HEK293T (cell line): ENCODE results near the gene C10orf95.
"Not testable (repeated sequence)": the region's sequence is repeated elsewhere in the genome, so short reads cannot be mapped to it uniquely, and the experiment has no call there.

Experiments
- CTCF ChIA-PET: fragments of 350-600 bp; formaldehyde crosslinking; extraction: SDS; loops from one replicate; lab custom pipeline; 2021; ENCODE audit warnings: antibody characterized with exemption, inconsistent platforms; lab: Yijun Ruan, JAX
- POLR2A ChIA-PET: fragments of 350-600 bp; formaldehyde crosslinking; extraction: SDS; loops from one replicate; lab custom pipeline; 2020; ENCODE audit warnings: antibody characterized with exemption, inconsistent platforms; lab: Yijun Ruan, JAX
- DNase-seq: peaks from one replicate; pipeline ENCODE4 v3.0.0; 2012; ENCODE audit warnings: mixed read lengths; ENCODE audit errors: extremely low spot score
- ARNT ChIP-seq: fragments of 450-650 bp; IDR thresholded peaks from 2 replicates; pipeline ENCODE4 v1.6.1; 2017; ENCODE audit warnings: mild to moderate bottlenecking
- BHLHE40 ChIP-seq: fragments of 450-650 bp; IDR thresholded peaks from 2 replicates; pipeline ENCODE4 v1.6.1; 2016; ENCODE audit warnings: mild to moderate bottlenecking, moderate library complexity, borderline replicate concordance
- CTBP1 ChIP-seq: fragments of 450-650 bp; IDR thresholded peaks from 2 replicates; pipeline ENCODE4 v1.6.1; 2016; ENCODE audit warnings: borderline replicate concordance
- ELF4 ChIP-seq: fragments of 450-650 bp; IDR thresholded peaks from 2 replicates; pipeline ENCODE4 v1.6.1; 2017; ENCODE audit warnings: antibody characterized with exemption
- FOXA1 ChIP-seq: fragments of 450-650 bp; IDR thresholded peaks from 2 replicates; pipeline ENCODE4 v1.6.1; 2016; ENCODE audit warnings: mild to moderate bottlenecking
- FOXK2 ChIP-seq: fragments of 450-650 bp; IDR thresholded peaks from 2 replicates; pipeline ENCODE4 v1.6.1; 2016; ENCODE audit warnings: mild to moderate bottlenecking
- FOXM1 ChIP-seq: fragments of 450-650 bp; IDR thresholded peaks from 2 replicates; pipeline ENCODE4 v1.6.1; 2017; ENCODE audit warnings: mild to moderate bottlenecking, borderline replicate concordance
- HDGF ChIP-seq: fragments of 450-650 bp; IDR thresholded peaks from 2 replicates; pipeline ENCODE4 v1.6.1; 2017; ENCODE audit warnings: antibody characterized with exemption, borderline replicate concordance
- L3MBTL2 ChIP-seq: fragments of 450-650 bp; conservative IDR thresholded peaks from 2 replicates; pipeline ENCODE4 v1.6.1; 2016; ENCODE audit warnings: mild to moderate bottlenecking
- LEF1 ChIP-seq: fragments of 450-650 bp; IDR thresholded peaks from 2 replicates; pipeline ENCODE4 v1.6.1; 2017; ENCODE audit warnings: mild to moderate bottlenecking, borderline replicate concordance
- NFRKB ChIP-seq: fragments of 450-650 bp; IDR thresholded peaks from 2 replicates; pipeline ENCODE4 v1.6.1; 2016; ENCODE audit warnings: mild to moderate bottlenecking, moderate library complexity
- SP1 ChIP-seq: fragments of 450-650 bp; IDR thresholded peaks from 2 replicates; pipeline ENCODE4 v1.6.1; 2017
- SUZ12 ChIP-seq: fragments of 450-650 bp; IDR thresholded peaks from 2 replicates; pipeline ENCODE4 v1.6.1; 2016; ENCODE audit warnings: mild to moderate bottlenecking
- TARDBP ChIP-seq: fragments of 450-650 bp; IDR thresholded peaks from 2 replicates; pipeline ENCODE4 v1.6.1; 2016
- ZNF384 ChIP-seq: fragments of 450-650 bp; IDR thresholded peaks from 2 replicates; pipeline ENCODE4 v1.6.1; 2016
- TF ChIP-seq, protein P1 (sequence below): fragments of 450-650 bp; IDR thresholded peaks from 2 replicates; pipeline ENCODE4 v1.6.1; 2016

Gene C10orf95, protein sequence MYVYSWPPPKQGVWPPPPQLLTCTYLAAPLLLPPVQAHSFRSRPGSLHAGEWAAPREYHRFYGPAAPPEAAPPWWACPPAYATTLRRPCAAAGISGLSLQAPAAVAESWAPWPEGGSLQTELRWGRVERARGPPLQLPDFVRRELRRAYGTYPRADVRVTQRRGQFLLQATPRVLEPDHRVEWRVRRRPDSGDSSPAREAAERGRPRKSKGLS

DNA sequence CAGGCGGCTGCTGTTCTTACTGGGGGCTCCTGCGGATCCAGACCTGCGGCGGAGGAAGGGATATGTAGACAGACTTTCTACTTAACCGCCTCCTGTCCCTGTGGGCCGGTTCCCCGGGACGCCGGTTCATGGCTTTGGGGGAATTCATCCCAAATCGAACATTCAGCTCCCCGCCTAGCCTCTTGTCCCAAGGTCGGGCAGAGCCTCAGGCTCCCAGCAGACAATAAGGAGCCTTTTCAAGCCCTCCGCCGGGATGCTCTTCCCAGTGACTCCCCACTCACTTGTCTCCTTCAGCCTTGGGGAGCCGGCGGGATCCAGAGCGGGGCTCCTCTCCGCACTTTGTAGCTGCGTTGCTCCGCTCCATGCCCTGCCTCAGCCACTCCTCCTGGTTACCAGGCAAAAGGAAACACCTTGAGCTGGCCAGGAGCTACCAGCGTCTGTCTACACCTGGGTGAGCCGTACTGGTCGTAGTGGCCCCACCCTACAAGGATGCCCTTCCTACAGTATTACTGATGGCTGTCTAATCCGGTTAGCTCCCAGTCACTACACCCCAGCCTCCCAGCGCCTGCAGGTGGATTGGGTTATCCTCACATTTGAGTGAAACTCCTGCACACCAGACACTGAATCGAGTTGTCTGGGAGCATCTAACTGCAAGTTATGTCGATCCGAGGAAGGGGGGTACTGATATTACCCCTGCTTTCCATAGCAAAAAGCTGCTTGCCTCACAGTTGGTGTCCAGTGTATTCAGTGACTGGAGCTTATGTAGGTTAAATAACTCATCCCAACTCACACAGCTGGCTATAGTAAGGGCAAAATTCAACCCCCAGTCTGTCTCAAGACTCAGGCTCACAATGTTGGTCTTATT lies at the start of gene C10orf95:
TSS of gene C10orf95 (minus strand) at position 439 of the 865 bp plus-strand sequence. CDS start 450 bp downstream, outside the sequence.
- TF ChIP-seq CTBP1 (no peak), ARNT (no peak), LEF1 (no peak), TARDBP (no peak), SP1 (no peak), SUZ12 (no peak), NFRKB (no peak), BHLHE40 (no peak), ZNF384 (no peak), L3MBTL2 (no peak), FOXA1 (no peak), FOXM1 (no peak), ELF4 (no peak)
- TF ChIP-seq, protein P1, sequence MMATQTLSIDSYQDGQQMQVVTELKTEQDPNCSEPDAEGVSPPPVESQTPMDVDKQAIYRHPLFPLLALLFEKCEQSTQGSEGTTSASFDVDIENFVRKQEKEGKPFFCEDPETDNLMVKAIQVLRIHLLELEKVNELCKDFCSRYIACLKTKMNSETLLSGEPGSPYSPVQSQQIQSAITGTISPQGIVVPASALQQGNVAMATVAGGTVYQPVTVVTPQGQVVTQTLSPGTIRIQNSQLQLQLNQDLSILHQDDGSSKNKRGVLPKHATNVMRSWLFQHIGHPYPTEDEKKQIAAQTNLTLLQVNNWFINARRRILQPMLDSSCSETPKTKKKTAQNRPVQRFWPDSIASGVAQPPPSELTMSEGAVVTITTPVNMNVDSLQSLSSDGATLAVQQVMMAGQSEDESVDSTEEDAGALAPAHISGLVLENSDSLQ = no peak
- ChIA-PET POLR2A (interaction anchor here (0.9 to 6.6 kb wide), 14 partner anchors 10 to 63 kb away, joined by 3 to 101 read pairs (median 5); partner anchors contain the start of genes ACTR1A, CUEDC2 and FBXL15), CTCF (interaction anchor here (0.7 to 2.7 kb wide), 4 partner anchors 11 to 68 kb away, joined by 3 to 24 read pairs (median 5); no protein-coding TSS in a partner anchor)
- no peak for DNase-seq

DNA sequence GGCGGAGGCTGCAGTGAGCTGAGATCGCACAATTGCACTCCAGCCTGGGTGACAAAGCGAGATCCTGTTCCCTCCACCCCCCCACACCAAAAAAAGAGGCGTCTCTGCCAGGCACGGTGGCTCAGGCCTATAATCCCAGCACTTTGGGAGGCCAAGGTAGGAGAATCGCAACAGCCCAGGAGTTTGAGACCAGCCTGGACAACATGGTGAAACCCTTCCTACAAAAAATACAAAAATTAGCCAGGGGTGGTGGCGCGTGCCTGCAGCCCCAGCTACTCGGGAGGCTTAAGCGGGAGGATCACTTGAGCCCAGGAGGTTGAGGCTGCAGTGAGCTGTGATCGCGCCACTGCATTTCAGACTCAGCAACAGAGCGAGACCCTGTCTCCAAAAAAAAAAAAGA lies 49.3 kb upstream of the C10orf95 start:
- ChIA-PET CTCF (interaction anchor here (0.6 to 0.9 kb wide), 4 partner anchors 16 to 196 kb away, joined by 3 to 4 read pairs (median 3); no protein-coding TSS in a partner anchor), POLR2A (interaction anchor here (0.7 to 1.4 kb wide), 2 partner anchors 144 to 298 kb away, joined by 3 to 4 read pairs; no protein-coding TSS in a partner anchor)
- DNase-seq = not testable (repeated sequence)

DNA sequence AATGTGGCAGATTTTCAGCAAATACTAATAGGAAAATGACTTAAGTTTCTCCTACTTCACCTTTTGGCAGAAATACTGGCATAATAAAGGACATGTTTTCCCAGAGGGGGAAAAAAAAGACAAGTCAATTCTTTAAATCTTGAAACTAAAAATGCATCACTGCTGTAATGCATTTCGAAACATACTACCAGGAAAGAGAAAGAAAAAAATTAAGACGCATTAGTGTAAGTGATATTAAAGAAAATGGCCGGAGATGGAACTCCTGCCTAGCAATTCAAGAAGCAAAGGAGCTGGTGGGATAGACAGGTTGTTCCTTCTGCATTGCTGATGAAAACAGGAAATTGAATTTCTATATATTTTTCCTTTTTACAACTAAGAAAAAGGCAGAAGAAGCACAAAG lies 48.0 kb upstream of the C10orf95 start:
- ChIA-PET CTCF (interaction anchor here (2.0 kb wide), 1 partner anchor 100 kb away, joined by 5 read pairs; no protein-coding TSS in a partner anchor), POLR2A (no interaction called here)
- no peak for DNase-seq
- TF ChIP-seq ELF4 (no peak), FOXM1 (no peak), BHLHE40 (no peak), HDGF (no peak), NFRKB (no peak), LEF1 (no peak), ARNT (no peak), FOXA1 (no peak), ZNF384 (no peak), L3MBTL2 (no peak), FOXK2 (no peak), SP1 (no peak), CTBP1 (no peak)
- TF ChIP-seq, protein P1 = no peak

DNA sequence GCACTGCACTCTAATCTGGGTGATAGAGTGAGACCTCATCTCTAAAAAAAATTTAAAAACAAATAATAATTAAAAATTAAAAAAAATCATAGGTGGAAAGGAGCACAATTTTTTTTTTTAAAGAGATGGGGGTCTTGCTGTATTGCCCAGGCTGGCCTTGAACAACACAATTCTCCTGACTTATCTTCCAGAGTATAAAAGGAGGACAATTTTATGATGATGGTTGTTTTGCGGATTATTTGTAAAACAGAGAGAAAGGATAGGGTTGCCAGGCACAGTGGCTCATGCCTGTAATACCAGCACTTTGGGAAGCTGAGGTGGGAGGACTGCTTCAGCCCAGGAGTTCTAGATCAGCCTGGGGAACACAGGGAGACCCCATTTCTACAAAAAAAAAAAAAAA lies 46.2 kb upstream of the C10orf95 start:
- TF ChIP-seq FOXM1 = no peak
- TF ChIP-seq, protein P1 = no peak
- no peak for TF ChIP-seq CTBP1
- TF ChIP-seq SUZ12 = no peak
- no peak for TF ChIP-seq L3MBTL2
- TF ChIP-seq LEF1 = no peak
- TF ChIP-seq HDGF = no peak
- DNase-seq = no peak
- CTCF ChIA-PET = interaction anchor here (2.0 kb wide), 1 partner anchor 98 kb away, joined by 5 read pairs; no protein-coding TSS in a partner anchor
- POLR2A ChIA-PET = no interaction called here

DNA sequence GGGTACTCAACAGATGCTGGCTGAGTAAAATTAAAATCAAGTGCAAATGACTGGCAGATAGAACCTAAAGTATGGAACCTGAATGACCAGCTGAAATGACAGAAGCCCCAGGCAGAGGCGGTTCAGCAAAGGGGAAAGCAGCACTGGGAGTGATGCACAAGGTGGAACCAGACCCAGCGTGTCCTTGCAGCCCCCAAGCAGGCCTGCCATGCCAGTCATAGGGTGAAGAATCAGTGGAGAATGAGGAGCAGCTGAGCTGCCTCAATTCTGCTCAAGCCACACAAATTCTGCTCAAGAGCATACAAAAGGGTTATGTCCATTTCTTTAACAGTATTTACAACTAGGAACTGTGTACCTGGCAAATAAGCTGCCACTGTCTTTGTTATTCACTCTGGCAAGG lies 42.4 kb upstream of the C10orf95 start:
- TF ChIP-seq FOXA1 = no peak
- TF ChIP-seq, protein P1 = no peak
- no peak for TF ChIP-seq L3MBTL2
- TF ChIP-seq SP1 = no peak
- no peak for TF ChIP-seq LEF1
- TF ChIP-seq HDGF = no peak
- no peak for TF ChIP-seq NFRKB
- TF ChIP-seq SUZ12 = no peak
- no peak for TF ChIP-seq CTBP1
- TF ChIP-seq FOXK2 = no peak
- no peak for TF ChIP-seq TARDBP
- no peak for TF ChIP-seq ARNT
- no peak for TF ChIP-seq FOXM1
- TF ChIP-seq ELF4 = no peak
- TF ChIP-seq ZNF384 = no peak
- DNase-seq = no peak
- CTCF ChIA-PET = no interaction called here
- POLR2A ChIA-PET = no interaction called here
